GM12878 (cell line): ENCODE results near the gene ZNF629. TPM values are rescaled to one million over a fixed set of nuclear protein-coding genes. Genes with fewer than 3 reads are reported as not detected.

Experiments used
- ATAC-seq: fragments of 200-7000 bp; cut with Tn5 transposase; 3 replicates; pipeline ENCODE4 v1.9.1; 2020; ENCODE audit warnings: mild to moderate bottlenecking, moderate library complexity
- BruUV-seq: library from RNA; stranded (reverse); fragments of 400-500 nt; replicated peaks from 2 replicates; lab custom pipeline; 2021; lab: Mats Ljungman, UMichigan
- CTCF ChIA-PET: fragments of 300-600 bp; sonication (Branson Sonifier 250); formaldehyde crosslinking; extraction: SDS; loops from one replicate; lab custom pipeline; 2021; ENCODE audit warnings: inconsistent platforms; lab: Yijun Ruan, JAX
- POLR2A ChIA-PET: fragments of 350-600 bp; formaldehyde crosslinking; extraction: SDS; loops from one replicate; lab custom pipeline; 2021; ENCODE audit warnings: inconsistent platforms; lab: Charles Lee
- RAD21 ChIA-PET: fragments of 300-600 bp; sonication (Branson Sonifier 250); formaldehyde crosslinking; loops from one replicate; lab custom pipeline; 2023; ENCODE audit warnings: antibody characterized with exemption; ENCODE audit not compliant: unreplicated experiment; lab: Charles Lee
- SMC1A ChIA-PET: fragments of 300-600 bp; sonication (Branson Sonifier 250); formaldehyde crosslinking; loops from one replicate; lab custom pipeline; 2023; ENCODE audit not compliant: unreplicated experiment, uncharacterized antibody; lab: Charles Lee
- DNase-seq: peaks from one replicate; pipeline ENCODE4 v3.0.0-alpha.2; 2011; ENCODE audit warnings: low read depth, low spot score
- FAIRE-seq: peaks from 3 replicates; lab custom pipeline; 2011; peaks lifted over from hg19 to GRCh38; lab: Jason Lieb, UNC
- H2AFZ ChIP-seq: 2 replicates; pipeline ENCODE4 v1.6.0; 2011; ENCODE audit warnings: low read depth, low read length, control low read depth; ENCODE audit not compliant: control insufficient read depth
- H3K27ac ChIP-seq: 2 replicates; pipeline ENCODE4 v1.5.1; 2011; ENCODE audit warnings: control low read depth; ENCODE audit not compliant: control insufficient read depth, insufficient read depth
- H3K27me3 ChIP-seq, 2 experiments: replicated peaks in 1 of 2; 2 replicates each; pipeline versions ENCODE4 v1.6.0 to v1.6.1; 2011; ENCODE audit warnings: low read length in 1 of 2; ENCODE audit not compliant: control insufficient read depth in 2 of 2, insufficient read depth in 2 of 2
- H3K36me3 ChIP-seq, 2 experiments: 2 replicates each; pipeline ENCODE4 v1.5.1; 2011; ENCODE audit warnings: low read length in 1 of 2; ENCODE audit not compliant: control insufficient read depth in 2 of 2, insufficient read depth in 2 of 2
- H3K4me1 ChIP-seq: 2 replicates; pipeline ENCODE4 v1.6.1; 2011; ENCODE audit warnings: mild to moderate bottlenecking, low read length, moderate library complexity, mixed read lengths; ENCODE audit not compliant: control insufficient read depth, insufficient read depth
- H3K4me2 ChIP-seq: 2 replicates; pipeline ENCODE4 v1.6.0; 2011; ENCODE audit warnings: control low read depth; ENCODE audit not compliant: control insufficient read depth, insufficient read depth
- H3K4me3 ChIP-seq: fragments of 200-600 bp; sonication (generic); 2 replicates; pipeline ENCODE4 v1.5.1; 2016
- H3K79me2 ChIP-seq: 2 replicates; pipeline ENCODE4 v1.6.0; 2011; ENCODE audit warnings: low read length; ENCODE audit not compliant: control insufficient read depth, insufficient read depth
- H3K9ac ChIP-seq: 2 replicates; pipeline ENCODE4 v1.8.0; 2011; ENCODE audit warnings: low read length, control low read depth, mixed read lengths; ENCODE audit not compliant: control insufficient read depth, insufficient read depth
- H3K9me3 ChIP-seq: replicated peaks from 3 replicates; pipeline ENCODE4 v1.5.1; 2011; ENCODE audit warnings: mild to moderate bottlenecking, low read length; ENCODE audit not compliant: control insufficient read depth, insufficient read depth
- H4K20me1 ChIP-seq: 2 replicates; pipeline ENCODE4 v1.6.0; 2011; ENCODE audit not compliant: control insufficient read depth, insufficient read depth
- BRCA1 ChIP-seq: IDR thresholded peaks from 2 replicates; pipeline ENCODE4 v1.6.1; 2011; ENCODE audit warnings: low read depth, low read length, improper control_type of control experiment
- CEBPB ChIP-seq, 2 experiments: fragments of 150-350 bp in 1 of 2; IDR thresholded peaks; 2 replicates each; pipeline ENCODE4 v1.6.1; 2012 to 2014; ENCODE audit warnings: low read depth in 2 of 2, low read length in 2 of 2, borderline replicate concordance in 1 of 2, inconsistent platforms in 1 of 2
- GATAD2B ChIP-seq: fragments of 450-650 bp; conservative IDR thresholded peaks from 2 replicates; pipeline ENCODE4 v1.6.1; 2017; ENCODE audit warnings: low read depth, mild to moderate bottlenecking, moderate library complexity
- IKZF1 ChIP-seq: fragments of 450-650 bp; conservative IDR thresholded peaks from 2 replicates; pipeline ENCODE4 v1.6.1; 2017; ENCODE audit warnings: antibody characterized with exemption, mild to moderate bottlenecking
- YBX1 ChIP-seq: fragments of 450-650 bp; IDR thresholded peaks from 2 replicates; pipeline ENCODE4 v1.6.1; 2016; ENCODE audit warnings: antibody characterized with exemption
- ZBED1 ChIP-seq: IDR thresholded peaks from 2 replicates; pipeline ENCODE4 v1.6.1; 2016; ENCODE audit warnings: borderline replicate concordance
- WGBS: methylation state at CpG from one replicate; pipeline ENCODE4 v1.1.6; 2016; ENCODE audit warnings: low lambda C conversion rate; ENCODE audit not compliant: insufficient replicate concordance, insufficient coverage; ENCODE audit errors: missing lambda C conversion rate; 5-methylcytosine and 5-hydroxymethylcytosine counted together
- in situ Hi-C: fragments of 300-500 bp; cut with MboI; formaldehyde crosslinking; loops from 9 replicates; pipeline ENCODE4 v1.14.3; 2018; ENCODE audit warnings: mixed read lengths
- intact Hi-C: fragments of 100-400 bp; cut with micrococcal nuclease; formaldehyde crosslinking; loops from one replicate; pipeline ENCODE4 v1.14.2; 2022; ENCODE audit not compliant: unreplicated experiment
- polyA plus RNA-seq, 11 experiments: library from polyadenylated mRNA; depleted of rRNA in 4 of 11; unstranded in 6 of 11; stranded (reverse) in 5 of 11; fragments of >200 nt; fragmentation: Nextera tagmentation in 4 of 11; fragmentation: Illumina TruSeq in 1 of 11; extraction: Ambion mirVana in 4 of 11; extraction: Trizol in 1 of 11; gene quantifications; 1 replicate in 1 of 11; 2 replicates in 10 of 11; pipeline versions ENCODE4 v1.2.1 to v1.2.3, GENCODE V29; 2011 to 2016; ENCODE audit warnings: inconsistent platforms in 2 of 11, missing spikeins in 2 of 11, low read depth in 1 of 11
- total RNA-seq, 4 experiments: library from RNA; depleted of rRNA in 3 of 4; stranded (reverse); fragments of >200 nt in 3 of 4; fragmentation: Illumina TruSeq in 1 of 4; extraction: Trizol in 1 of 4; gene quantifications; 2 replicates each; pipeline versions ENCODE4 v1.2.1 to v1.2.3, GENCODE V29; 2013 to 2021
- TF ChIP-seq, protein P1 (sequence below): fragments of 450-650 bp; IDR thresholded peaks from 2 replicates; pipeline ENCODE4 v1.6.1; 2017; ENCODE audit warnings: mild to moderate bottlenecking, moderate library complexity

The ZNF629 gene
- total and polyA plus RNA-seq, 10 of the 15 experiments (the other 5 are each of a cell fraction or from before 2014, with no cell fraction given), result 0.02 to 0.69 (median 0.40) TPM

DNA sequence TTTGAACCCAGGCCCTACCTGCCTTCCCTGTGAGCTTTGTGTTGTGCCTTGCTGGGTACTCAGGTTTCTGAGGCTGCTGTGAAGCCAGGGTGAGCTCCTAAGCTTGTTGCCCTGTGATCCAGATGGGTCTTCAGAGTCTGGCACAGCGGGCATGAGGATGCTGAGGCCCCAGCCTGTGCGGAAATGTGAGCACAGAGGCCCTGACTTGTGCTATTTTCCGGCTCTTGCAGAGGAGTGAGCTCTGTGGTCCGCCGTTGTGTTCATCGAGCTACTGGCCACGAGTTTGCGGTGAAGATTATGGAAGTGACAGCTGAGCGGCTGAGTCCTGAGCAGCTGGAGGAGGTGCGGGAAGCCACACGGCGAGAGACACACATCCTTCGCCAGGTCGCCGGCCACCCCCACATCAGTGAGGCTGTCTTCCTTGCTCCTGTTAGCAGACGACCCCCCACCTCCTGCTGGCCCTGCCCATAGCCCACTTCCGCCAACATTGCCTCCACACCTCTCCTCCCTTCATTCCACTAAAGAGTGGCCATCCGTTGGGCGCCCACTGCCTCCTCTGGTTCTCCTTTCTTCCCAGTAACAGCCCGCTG is 36.0 kb downstream of the ZNF629 start:
- H4K20me1 ChIP-seq, result no peaks in the 10 kb centered on the region; the same call in 1 of the 2 replicates
- no peak overlapping the region for H3K9ac ChIP-seq
- ChIA-PET SMC1A (interaction anchor here (1.0 kb wide), 1 partner anchor 14 kb away, joined by 3 read pairs; no protein-coding TSS in a partner anchor), POLR2A (no interaction called here), RAD21 (no interaction called here), CTCF (interaction anchor here (1.0 to 1.4 kb wide), 2 partner anchors 10 to 63 kb away, joined by 3 read pairs; no protein-coding TSS in a partner anchor)
- 92% methylated on average over 20 of the region's 20 CpGs for WGBS
- no peak overlapping the region for H3K27ac ChIP-seq
- intact Hi-C loops (no loop called here), in situ Hi-C loops (loop anchor here (25.0 kb wide), 1 partner anchor 1136 kb away; no protein-coding TSS in a partner anchor)
- no peak for ATAC-seq
- peaks cover 11 to 16% of the 10 kb centered on the region in 2 experiments; a peak in 3 of 4 replicates for H3K36me3 ChIP-seq
- H3K27me3 ChIP-seq, result no peaks in the 10 kb centered on the region
- TF ChIP-seq IKZF1, result no peak
- no peak for TF ChIP-seq BRCA1
- TF ChIP-seq, protein P1, sequence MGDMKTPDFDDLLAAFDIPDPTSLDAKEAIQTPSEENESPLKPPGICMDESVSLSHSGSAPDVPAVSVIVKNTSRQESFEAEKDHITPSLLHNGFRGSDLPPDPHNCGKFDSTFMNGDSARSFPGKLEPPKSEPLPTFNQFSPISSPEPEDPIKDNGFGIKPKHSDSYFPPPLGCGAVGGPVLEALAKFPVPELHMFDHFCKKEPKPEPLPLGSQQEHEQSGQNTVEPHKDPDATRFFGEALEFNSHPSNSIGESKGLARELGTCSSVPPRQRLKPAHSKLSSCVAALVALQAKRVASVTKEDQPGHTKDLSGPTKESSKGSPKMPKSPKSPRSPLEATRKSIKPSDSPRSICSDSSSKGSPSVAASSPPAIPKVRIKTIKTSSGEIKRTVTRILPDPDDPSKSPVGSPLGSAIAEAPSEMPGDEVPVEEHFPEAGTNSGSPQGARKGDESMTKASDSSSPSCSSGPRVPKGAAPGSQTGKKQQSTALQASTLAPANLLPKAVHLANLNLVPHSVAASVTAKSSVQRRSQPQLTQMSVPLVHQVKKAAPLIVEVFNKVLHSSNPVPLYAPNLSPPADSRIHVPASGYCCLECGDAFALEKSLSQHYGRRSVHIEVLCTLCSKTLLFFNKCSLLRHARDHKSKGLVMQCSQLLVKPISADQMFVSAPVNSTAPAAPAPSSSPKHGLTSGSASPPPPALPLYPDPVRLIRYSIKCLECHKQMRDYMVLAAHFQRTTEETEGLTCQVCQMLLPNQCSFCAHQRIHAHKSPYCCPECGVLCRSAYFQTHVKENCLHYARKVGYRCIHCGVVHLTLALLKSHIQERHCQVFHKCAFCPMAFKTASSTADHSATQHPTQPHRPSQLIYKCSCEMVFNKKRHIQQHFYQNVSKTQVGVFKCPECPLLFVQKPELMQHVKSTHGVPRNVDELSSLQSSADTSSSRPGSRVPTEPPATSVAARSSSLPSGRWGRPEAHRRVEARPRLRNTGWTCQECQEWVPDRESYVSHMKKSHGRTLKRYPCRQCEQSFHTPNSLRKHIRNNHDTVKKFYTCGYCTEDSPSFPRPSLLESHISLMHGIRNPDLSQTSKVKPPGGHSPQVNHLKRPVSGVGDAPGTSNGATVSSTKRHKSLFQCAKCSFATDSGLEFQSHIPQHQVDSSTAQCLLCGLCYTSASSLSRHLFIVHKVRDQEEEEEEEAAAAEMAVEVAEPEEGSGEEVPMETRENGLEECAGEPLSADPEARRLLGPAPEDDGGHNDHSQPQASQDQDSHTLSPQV, result no peak
- no peak for TF ChIP-seq ZBED1
- no peak for TF ChIP-seq CEBPB (IDR thresholded peaks at IDR 0.05; ENCODE audit: borderline replicate concordance in 1 of 2, low read depth in 2 of 2, low read length in 2 of 2)
- no peak for TF ChIP-seq GATAD2B
- no peak for TF ChIP-seq YBX1
- FAIRE-seq, result no peak
- H2AFZ ChIP-seq, result no peak overlapping the region
- no peaks in the 10 kb centered on the region for H3K9me3 ChIP-seq
- H3K4me3 ChIP-seq, result no peak overlapping the region
- no peak for DNase-seq
- no TSS peak for BruUV-seq
- H3K4me1 ChIP-seq, result peaks cover 9% of the 10 kb centered on the region
- H3K79me2 ChIP-seq, result peaks cover 18% of the 10 kb centered on the region
- H3K4me2 ChIP-seq, result no peak overlapping the region
